ENCODE data around the gene TRPC3. TPM values are rescaled to one million over a fixed set of nuclear protein-coding genes. Genes with fewer than 3 reads are reported as not detected.

Gene TRPC3
- total RNA-seq, 1 donor from 2014 or later, result 0.98 TPM

DNA sequence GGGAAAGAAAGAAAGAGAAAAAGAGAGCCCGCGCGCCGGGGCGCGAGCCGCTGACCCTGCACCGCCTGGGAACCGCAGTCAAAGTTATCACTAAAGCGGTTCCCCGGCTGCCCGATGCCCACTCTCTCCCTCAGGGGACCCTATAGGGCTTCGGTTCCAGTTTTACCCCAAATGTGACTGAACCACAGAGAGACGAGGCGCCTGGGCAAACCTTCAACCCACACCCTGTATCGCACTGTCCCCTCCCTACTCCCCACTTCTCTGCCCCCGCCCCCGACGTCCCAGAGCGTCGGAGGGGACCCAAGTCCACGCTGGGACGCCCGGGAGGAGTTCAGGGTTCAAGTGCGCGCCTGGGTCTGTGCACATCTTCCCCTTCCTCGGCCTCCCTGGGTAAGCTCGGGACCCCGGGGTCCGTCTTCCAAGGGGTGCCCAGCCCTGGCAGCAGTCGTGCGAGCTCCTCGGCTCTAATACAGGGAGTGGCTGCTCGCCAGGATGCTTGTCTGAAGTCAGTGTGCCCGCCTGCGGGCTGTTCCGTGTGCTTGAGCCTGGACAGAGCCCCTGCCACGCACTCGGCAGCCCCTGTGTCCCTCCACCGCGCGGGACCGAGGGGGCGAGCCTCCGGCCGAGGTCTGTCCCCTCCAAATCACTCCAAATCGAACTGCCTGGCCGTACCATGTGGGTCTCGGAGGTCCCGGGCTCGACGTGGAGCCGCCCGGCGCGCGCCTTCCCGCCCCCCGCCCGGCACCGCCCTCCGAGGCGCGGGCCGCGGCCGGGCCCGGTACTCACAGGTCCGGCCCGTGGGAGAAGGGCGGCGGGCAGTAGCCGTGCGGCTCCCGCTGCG is 960 bp downstream of the TRPC3 start:
- Histone ChIP-seq H3K4me1 (peaks cover 14% of the 10 kb centered on the region), H3K27ac (peak overlapping the region; percentile 71), H3K4me3 (peak overlapping the region; percentile 54 to 94), H3K36me3 (no peaks in the 10 kb centered on the region), H3K27me3 (no peaks in the 10 kb centered on the region), H3K9me3 (no peaks in the 10 kb centered on the region)
- TF ChIP-seq, protein P1, sequence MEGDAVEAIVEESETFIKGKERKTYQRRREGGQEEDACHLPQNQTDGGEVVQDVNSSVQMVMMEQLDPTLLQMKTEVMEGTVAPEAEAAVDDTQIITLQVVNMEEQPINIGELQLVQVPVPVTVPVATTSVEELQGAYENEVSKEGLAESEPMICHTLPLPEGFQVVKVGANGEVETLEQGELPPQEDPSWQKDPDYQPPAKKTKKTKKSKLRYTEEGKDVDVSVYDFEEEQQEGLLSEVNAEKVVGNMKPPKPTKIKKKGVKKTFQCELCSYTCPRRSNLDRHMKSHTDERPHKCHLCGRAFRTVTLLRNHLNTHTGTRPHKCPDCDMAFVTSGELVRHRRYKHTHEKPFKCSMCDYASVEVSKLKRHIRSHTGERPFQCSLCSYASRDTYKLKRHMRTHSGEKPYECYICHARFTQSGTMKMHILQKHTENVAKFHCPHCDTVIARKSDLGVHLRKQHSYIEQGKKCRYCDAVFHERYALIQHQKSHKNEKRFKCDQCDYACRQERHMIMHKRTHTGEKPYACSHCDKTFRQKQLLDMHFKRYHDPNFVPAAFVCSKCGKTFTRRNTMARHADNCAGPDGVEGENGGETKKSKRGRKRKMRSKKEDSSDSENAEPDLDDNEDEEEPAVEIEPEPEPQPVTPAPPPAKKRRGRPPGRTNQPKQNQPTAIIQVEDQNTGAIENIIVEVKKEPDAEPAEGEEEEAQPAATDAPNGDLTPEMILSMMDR (IDR thresholded peaks at IDR 0.05), result no peak
- TF ChIP-seq POLR2AphosphoS5 (IDR thresholded peaks at IDR 0.05; ENCODE audit: insufficient read depth in 1 of 2, low read depth in 1 of 2) (no peak), POLR2A (IDR thresholded peaks at IDR 0.05) (no peak)
- intact Hi-C loops (cut with DNase I), result no loop called here
- DNase-seq (ENCODE audit: extremely low spot score in 2 of 2), result no peak

DNA sequence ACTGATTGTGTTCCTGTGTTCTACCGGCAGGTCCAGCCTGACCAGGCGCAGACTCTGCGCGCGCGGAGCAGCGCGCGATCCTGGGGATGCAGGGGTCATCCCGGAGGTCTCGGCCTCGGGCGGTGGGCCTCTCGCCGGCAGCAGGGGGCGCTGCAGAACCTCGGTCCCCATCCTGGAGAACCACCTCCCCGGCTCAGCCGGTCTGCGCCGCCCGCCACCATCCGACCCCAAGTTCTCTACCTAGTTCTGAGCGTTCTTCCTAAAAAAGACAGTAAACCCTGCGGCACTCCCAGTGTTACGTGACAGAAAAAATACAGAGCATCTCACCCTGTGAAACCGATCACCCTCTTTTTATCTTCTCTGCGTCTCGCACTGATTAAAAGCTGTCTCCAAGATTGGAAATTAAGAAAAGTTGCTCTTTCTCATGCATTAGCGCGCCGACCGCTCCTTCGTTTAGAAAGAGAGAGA is 1.6 kb downstream of the TRPC3 start:
- TF ChIP-seq, protein P1 (IDR thresholded peaks at IDR 0.05), result peak in 1 of 3 experiments; percentile 67
- no peak for TF ChIP-seq POLR2AphosphoS5 (IDR thresholded peaks at IDR 0.05; ENCODE audit: insufficient read depth in 1 of 2, low read depth in 1 of 2)
- no peaks in the 10 kb centered on the region for H3K27me3 ChIP-seq

DNA sequence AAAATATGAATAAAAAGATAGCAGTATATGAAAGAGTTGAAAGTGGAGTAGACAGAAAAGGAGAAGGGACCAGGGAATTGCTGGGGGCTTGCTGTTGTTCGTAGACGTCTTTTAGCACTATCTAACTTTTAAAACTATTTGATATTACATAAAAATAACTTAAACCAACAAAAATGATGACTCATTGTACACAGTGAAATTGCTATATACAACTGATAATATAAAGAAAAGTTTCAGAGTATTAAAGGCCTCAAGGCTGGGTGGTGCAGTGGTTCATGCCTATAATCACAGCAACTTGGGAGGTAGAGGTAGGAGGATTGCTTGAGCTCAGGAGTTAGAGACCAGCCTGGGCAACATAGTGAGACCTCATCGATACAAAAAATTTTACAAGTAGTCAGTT is 5.2 kb downstream of the TRPC3 start:
- Histone ChIP-seq H3K27ac (no peak overlapping the region), H3K9me3 (no peaks in the 10 kb centered on the region), H3K36me3 (no peaks in the 10 kb centered on the region), H3K4me3 (no peak overlapping the region), H3K27me3 (no peaks in the 10 kb centered on the region), H3K4me1 (peaks cover 8% of the 10 kb centered on the region)
- no peak for TF ChIP-seq POLR2AphosphoS5 (IDR thresholded peaks at IDR 0.05; ENCODE audit: insufficient read depth in 1 of 2, low read depth in 1 of 2)
- TF ChIP-seq, protein P1 (IDR thresholded peaks at IDR 0.05), result no peak
- TF ChIP-seq POLR2A (IDR thresholded peaks at IDR 0.05), result no peak
- intact Hi-C loops (cut with DNase I), result no loop called here
- no peak for DNase-seq (ENCODE audit: extremely low spot score in 2 of 2)

More for the DNA sequence above, 1.6 kb downstream of the TRPC3 start:
- H3K36me3 ChIP-seq, result no peaks in the 10 kb centered on the region
- no peaks in the 10 kb centered on the region for H3K9me3 ChIP-seq
- peak overlapping the region; percentile 54 to 94 for H3K4me3 ChIP-seq
- peaks cover 14% of the 10 kb centered on the region for H3K4me1 ChIP-seq
- intact Hi-C loops (cut with DNase I), result no loop called here
- DNase-seq (ENCODE audit: extremely low spot score in 2 of 2), result no peak
- H3K27ac ChIP-seq, result peak overlapping the region; percentile 71

DNA sequence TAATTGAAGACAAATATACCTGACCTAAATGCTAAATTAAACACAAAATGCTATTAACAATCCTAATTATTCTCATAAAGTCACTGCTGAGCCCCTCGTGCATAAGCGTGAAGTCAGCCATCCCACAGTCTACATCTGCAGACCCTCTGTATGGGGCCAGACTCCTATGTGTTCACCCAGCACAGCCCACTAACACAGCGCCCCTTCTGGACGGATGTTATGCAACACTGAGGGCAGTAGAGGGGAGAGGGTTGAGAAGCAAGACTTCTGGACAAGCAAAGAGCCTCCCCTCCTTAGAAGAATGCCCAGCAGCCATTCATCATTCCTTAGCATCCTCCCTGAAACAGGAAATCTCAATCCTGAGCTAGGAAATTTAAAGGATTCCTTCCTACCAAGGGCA is 7.9 kb downstream of the TRPC3 start:
- DNase-seq (ENCODE audit: extremely low spot score in 2 of 2), result no peak
- H3K4me3 ChIP-seq, result no peak overlapping the region
- intact Hi-C loops (cut with DNase I), result no loop called here
- H3K27me3 ChIP-seq, result no peaks in the 10 kb centered on the region
- no peak for TF ChIP-seq POLR2A (IDR thresholded peaks at IDR 0.05)
- TF ChIP-seq, protein P1 (IDR thresholded peaks at IDR 0.05), result no peak
- no peak for TF ChIP-seq POLR2AphosphoS5 (IDR thresholded peaks at IDR 0.05; ENCODE audit: insufficient read depth in 1 of 2, low read depth in 1 of 2)
- H3K4me1 ChIP-seq, result no peaks in the 10 kb centered on the region
- no peak overlapping the region for H3K27ac ChIP-seq
- H3K9me3 ChIP-seq, result no peaks in the 10 kb centered on the region
- H3K36me3 ChIP-seq, result no peaks in the 10 kb centered on the region

DNA sequence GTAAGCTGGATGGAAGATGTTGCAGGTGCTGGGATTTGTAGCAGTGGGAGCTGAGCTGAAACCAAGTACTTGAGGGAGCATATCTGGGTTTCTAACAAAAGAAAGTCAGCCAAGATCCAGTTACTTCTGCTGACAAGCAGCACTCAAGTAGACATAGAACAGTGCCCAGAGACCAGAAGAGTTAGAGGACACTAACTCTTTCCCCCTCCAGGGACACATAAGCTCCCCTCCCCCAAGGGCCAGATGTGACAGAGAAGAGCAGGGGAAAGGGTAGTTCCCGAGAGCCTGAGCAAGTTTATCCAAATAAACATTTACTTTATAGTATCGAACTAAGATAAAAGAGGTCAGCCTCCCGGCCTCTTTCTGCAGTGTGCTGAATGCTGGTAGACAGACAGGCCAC is 12.2 kb downstream of the TRPC3 start:
- TF ChIP-seq POLR2AphosphoS5 (IDR thresholded peaks at IDR 0.05; ENCODE audit: insufficient read depth in 1 of 2, low read depth in 1 of 2), result no peak
- no peak for TF ChIP-seq POLR2A (IDR thresholded peaks at IDR 0.05)
- TF ChIP-seq, protein P1 (IDR thresholded peaks at IDR 0.05), result no peak
- no peaks in the 10 kb centered on the region for H3K27me3 ChIP-seq
- H3K9me3 ChIP-seq, result no peaks in the 10 kb centered on the region
- H3K27ac ChIP-seq, result no peak overlapping the region
- intact Hi-C loops (cut with DNase I), result no loop called here
- no peak overlapping the region for H3K4me3 ChIP-seq
- no peaks in the 10 kb centered on the region for H3K36me3 ChIP-seq
- DNase-seq (ENCODE audit: extremely low spot score in 2 of 2), result no peak
- no peaks in the 10 kb centered on the region for H3K4me1 ChIP-seq

All from vagina (tissue), 2 donors.